Stimulated activated CD8-positive, alpha-beta memory T cell treated with anti-CD3 and anti-CD28 coated beads, Interleukin-15, amount 100 ng/mL, for 24 hours (primary cell): Measurements from ENCODE around the gene TMED8.
"Not testable (repeated sequence)": the region's sequence is repeated elsewhere in the genome, so short reads cannot be mapped to it uniquely, and the experiment has no call there.

Experiments
- DNase-seq: peaks from one replicate; pipeline ENCODE4 v3.0.0-alpha.2; 2020; ENCODE audit warnings: low read depth

TMED8 gene

GRCh38 chr14:77364146-77364545, 12.7 kb downstream of the TMED8 start:
- no peak for DNase-seq

GRCh38 chr14:77359626-77360025, 17.3 kb downstream of the TMED8 start:
- DNase-seq, result no peak

DNA sequence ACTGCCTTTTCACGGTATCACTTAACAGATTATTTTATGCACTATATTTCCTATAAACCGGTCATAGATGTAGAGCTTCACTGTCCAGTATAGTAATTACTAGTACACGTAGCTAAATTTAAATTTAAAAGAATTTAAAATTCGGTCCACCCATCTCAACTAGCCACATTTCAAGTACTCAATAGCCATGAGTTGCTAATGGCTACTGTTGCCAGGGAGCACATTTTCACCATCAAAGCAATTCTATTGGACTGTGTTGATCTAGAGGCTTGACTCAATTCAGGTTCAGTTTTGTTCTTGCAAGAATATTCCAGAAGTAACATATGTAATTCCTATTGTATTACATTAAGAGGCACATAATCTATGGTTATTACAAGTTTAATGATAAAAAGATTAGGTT, 20.0 kb downstream of the TMED8 start:
- no peak for DNase-seq

DNA sequence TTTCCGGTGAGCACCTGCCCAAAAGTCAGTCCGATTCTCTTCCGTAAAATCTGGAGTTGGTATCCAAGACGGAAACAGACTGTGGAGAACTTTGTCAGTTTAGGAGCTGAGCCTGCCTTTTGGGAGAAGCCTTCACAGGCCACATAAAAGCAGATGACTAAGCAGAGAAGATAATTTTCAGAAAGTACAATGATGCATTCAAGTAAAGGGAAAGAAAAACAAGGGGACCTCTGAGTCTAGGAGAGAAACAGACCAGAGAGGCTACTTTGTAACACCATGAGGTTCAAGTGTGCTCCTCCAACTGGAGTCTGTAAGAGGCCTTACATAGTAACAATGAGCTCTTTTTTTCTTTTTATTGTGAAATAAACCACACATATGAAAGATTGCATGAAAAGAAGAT, 21.1 kb downstream of the TMED8 start:
- DNase-seq, result no peak

DNA sequence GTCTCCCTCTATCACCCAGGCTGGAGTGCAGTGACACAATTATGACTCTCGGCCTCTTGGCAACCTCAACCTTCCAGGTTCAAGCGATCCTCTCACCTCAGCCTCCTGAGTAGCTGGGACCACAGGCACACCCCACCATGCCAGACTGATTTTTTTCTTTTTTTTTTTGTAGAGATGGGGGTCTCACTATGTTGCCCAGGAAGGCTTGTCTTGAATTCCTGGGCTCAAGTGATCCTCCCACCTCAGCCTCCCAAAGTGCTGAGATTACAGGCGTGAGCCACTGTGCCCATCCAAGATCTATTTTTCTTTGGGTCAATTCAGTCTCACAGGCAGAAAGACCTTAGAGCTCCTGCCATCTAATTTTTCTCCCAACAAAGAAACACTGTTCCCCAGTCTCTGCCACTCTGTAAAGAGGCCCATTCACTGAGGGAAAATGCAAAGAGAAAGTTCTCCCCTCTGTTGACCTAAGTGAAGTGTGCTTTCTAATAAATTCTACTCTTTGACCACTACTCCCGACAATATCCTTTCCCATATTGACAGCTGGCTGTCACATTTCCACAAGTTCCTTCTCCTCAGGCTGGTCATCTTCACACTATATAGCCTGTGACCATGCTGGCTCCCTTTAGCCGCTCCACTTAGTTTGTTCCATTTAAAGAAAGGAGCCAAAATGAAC, 23.3 kb downstream of the TMED8 start:
- DNase-seq, result no peak

GRCh38 chr14:77347751-77348150, 29.1 kb downstream of the TMED8 start:
- DNase-seq, result no peak

GRCh38 chr14:77346495-77346894, 30.4 kb downstream of the TMED8 start:
- no peak for DNase-seq

DNA sequence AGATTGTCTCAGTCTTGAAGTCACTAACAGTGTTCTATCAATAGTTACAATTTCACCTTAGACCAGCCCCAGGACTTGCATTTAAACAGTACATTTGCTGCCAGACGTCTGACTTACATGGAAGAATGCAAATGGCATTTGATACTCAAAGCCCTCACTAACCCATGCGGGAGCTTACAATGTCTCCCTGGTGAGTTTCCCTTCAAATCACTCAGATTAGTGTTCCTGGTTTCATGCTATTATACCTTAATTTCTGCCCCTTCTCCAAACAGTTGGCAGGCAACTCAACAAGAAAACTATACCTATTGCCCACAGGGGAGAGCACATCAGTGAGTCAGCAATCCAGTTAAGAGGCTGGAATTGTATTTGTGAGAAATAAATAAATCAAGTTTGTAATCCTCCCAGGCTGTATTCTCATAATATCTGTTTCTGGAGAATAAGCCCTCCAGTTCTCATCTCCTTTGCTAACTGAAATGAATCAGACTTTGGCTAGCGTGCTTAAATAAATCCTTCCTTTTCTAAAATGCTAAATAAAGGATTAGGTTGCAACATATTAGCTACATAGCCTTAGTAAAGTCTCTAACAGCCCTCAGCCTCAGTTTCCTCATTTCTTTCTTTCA, 32.4 kb downstream of the TMED8 start:
- DNase-seq, result no peak

- no peak for DNase-seq
These were observed 33.2 kb downstream of the TMED8 start for GRCh38 chr14:77343662-77344061.

DNA sequence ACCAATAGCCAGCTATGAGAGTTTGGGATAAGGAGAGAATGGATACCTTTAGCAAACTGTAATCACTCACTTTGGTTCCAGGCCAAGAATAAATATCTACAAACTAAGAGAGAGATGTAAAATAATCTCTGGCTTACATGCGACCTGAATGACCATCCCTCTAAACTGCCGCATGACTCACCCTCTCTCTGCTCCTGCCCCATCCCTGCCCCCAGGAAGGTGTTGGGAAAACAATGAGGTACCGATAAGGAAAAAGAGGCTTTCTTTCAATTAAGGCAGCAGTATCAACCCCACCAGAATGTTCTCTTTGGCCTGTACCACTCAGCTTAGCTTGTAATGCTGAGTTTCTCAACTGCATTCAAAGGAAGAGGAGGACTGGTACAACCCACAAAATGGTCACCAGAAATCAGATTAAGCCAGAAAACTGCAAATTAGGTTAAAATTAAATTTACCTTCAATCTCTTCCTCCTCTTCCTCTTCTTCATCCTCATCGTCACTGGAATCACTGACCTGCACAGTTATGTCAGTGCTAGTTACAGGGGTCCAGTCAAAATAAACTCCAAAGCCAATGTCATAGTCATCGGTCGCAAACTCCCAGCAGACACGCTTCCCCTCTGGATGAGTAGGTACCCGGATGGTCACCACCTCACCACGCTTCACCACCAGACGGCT, 34.0 kb downstream of the TMED8 start:
- no peak for DNase-seq

GRCh38 chr14:77340389-77340788, 36.5 kb downstream of the TMED8 start:
- no peak for DNase-seq

DNA sequence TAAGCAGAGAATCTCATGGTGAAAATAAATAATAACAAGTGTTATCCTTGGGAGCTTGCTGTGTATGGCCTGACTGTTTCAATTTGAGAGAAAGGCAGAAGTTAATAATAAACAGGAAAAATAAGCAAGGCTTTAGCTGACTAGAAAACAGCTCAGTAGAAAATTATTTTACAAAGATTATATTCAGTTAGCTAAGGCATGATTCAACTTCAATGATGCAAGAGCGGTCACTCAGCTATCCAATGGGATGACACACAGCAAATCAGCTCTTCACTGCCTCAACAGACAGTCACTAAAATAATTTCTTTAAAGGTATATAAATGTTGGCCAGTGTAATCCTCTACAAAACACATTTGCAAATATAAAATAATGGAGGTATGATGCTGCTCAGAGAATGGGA, 37.5 kb downstream of the TMED8 start:
- DNase-seq, result no peak

- DNase-seq, result no peak
These were observed 38.6 kb downstream of the TMED8 start for GRCh38 chr14:77338302-77338701.

DNA sequence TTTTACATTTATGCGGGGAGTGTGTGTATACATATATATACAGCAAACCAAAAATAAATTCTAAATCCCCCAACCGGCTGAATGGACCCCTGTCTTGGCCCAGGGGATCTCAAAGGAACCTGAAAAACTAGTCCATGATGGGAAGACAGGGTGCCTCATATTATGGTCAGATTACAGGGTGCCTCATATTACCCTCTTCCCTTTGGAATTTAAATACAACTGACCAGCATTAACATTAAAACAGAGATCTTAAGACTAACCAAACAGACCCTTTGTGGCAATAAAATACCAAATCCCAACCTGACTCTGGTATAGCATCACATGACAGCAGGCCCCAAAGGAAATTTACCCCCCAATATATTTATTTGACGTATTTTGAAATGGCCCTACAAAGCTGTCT, 39.0 kb downstream of the TMED8 start:
- no peak for DNase-seq

DNA sequence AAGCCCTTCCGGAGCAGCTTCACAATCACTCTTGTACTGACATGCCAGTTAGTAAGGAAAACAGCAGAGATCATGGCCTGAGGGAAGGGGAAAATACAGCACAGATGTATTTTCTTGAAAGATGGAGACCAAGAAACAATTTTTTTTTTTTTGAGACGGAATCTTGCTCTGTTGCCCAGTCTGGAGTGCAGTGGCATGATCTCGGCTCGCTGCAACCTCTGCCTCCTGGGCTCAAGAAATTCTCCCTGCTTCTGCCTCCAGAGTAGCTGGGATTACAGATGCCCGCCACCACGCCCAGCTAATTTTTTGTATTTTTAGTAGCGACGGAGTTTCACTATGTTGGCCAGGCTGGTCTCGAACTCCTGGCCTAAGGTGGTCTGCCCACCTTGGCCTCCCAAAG, 39.6 kb downstream of the TMED8 start:
- DNase-seq, result not testable (repeated sequence)

GRCh38 chr14:77335576-77335975, 41.3 kb downstream of the TMED8 start:
- no peak for DNase-seq

DNA sequence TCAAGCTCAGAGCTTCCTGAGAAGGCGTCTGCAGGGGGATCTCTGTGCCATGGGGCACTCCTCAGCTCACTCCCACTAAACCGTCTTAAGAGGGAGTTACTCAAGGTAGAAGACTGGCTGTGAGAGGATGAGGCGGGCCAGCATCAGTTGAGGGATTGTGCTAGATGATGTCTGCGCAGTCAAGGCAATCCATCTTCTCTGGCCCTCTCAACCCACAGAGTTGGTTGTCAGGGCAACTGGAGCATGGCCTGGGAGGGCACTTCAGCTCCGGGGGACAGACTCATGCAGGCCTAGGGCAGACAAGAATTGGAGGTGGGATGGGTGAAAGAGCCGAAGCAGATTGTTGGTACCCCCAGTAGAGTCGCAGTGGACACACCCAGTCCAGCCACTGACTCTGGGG, 47.0 kb downstream of the TMED8 start:
- no peak for DNase-seq

DNA sequence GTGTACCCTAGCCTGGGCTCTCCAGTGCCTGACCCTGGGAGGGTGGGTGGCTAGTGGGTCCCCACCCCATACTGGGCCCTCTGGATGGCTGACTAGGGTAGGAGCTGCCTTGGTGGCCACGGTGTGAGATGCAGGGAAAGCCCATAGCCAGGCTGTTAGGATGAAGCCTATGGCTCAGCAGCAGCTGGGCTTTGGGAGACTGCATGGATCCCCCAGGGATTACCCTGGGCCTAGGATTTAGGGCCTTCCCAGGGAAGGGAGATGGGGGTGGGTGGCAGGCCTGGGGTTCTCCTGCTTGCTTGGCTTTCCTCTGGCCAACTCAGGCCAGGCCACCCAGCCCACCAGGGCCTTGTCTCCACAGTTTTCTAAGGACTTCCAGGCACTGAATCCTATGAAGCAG, 49.8 kb downstream of the TMED8 start:
- no peak for DNase-seq

- no peak for DNase-seq
These were observed 51.2 kb downstream of the TMED8 start for GRCh38 chr14:77325746-77326094.

GRCh38 chr14:77324816-77325745, 51.8 kb downstream of the TMED8 start:
- no peak for DNase-seq

- no peak for DNase-seq
These were observed 52.6 kb downstream of the TMED8 start for GRCh38 chr14:77324289-77324688.

- no peak for DNase-seq
These were observed 53.3 kb downstream of the TMED8 start for GRCh38 chr14:77323571-77323970.

GRCh38 chr14:77322951-77323350, 53.9 kb downstream of the TMED8 start:
- no peak for DNase-seq
